K562 (cell line): ENCODE results near the gene SIGLEC9. TPM values are rescaled to one million over a fixed set of nuclear protein-coding genes. Genes with fewer than 3 reads are reported as not detected.
A peak's percentile ranks its signal among the peaks of the same experiment; 100 is the strongest.

Experiments used
- ATF6 ChIP-seq: sonication (generic); formaldehyde crosslinking; IDR thresholded peaks from 2 replicates; pipeline ENCODE4 v1.4.0; 2020; ENCODE audit warnings: mild to moderate bottlenecking, missing genetic modification reagents
- MGA ChIP-seq: fragments of 450-650 bp; IDR thresholded peaks from 2 replicates; pipeline ENCODE4 v1.6.1; 2016; ENCODE audit warnings: mild to moderate bottlenecking, moderate library complexity
- NFIC ChIP-seq: fragments of 450-650 bp; IDR thresholded peaks from 2 replicates; pipeline ENCODE4 v1.6.1; 2017; ENCODE audit warnings: mild to moderate bottlenecking, inconsistent platforms
- SMARCA5 ChIP-seq: fragments of 450-650 bp; IDR thresholded peaks from 2 replicates; pipeline ENCODE4 v1.6.1; 2016
- SMARCC2 ChIP-seq: fragments of 450-650 bp; IDR thresholded peaks from 2 replicates; pipeline ENCODE4 v1.6.1; 2017; ENCODE audit warnings: antibody characterized with exemption, moderate library complexity, mild to moderate bottlenecking, low read depth
- SNAPC5 ChIP-seq: fragments of 250-450 bp; sonication (Bioruptor Pico); IDR thresholded peaks from 2 replicates; pipeline ENCODE4 v1.8.0; 2021; ENCODE audit warnings: moderate library complexity, mild to moderate bottlenecking, inconsistent platforms
- ZBTB34 ChIP-seq: fragments of 250-450 bp; sonication (Bioruptor Pico); IDR thresholded peaks from 2 replicates; pipeline ENCODE4 v1.8.0; 2021; ENCODE audit warnings: mild to moderate bottlenecking, moderate library complexity
- ZC3H8 ChIP-seq: fragments of 450-650 bp; IDR thresholded peaks from 2 replicates; pipeline ENCODE4 v1.6.1; 2017
- ZNF143 ChIP-seq: sonication (generic); formaldehyde crosslinking; IDR thresholded peaks from 2 replicates; pipeline ENCODE4 v1.9.0; 2022; ENCODE audit warnings: mild to moderate bottlenecking, missing genetic modification reagents
- ZNF395 ChIP-seq: fragments of 200-800 bp; sonication (Bioruptor generic); IDR thresholded peaks from 2 replicates; pipeline ENCODE4 v1.6.1; 2017; ENCODE audit warnings: missing genetic modification characterization, missing compliant biosample characterization
- polyA plus RNA-seq, 8 experiments: library from polyadenylated mRNA; depleted of rRNA in 4 of 8; stranded (reverse) in 5 of 8; unstranded in 3 of 8; fragments of >200 nt; fragmentation: Nextera tagmentation in 2 of 8; fragmentation: Illumina TruSeq in 1 of 8; extraction: Ambion mirVana in 2 of 8; extraction: Trizol in 1 of 8; gene quantifications; 2 replicates each; pipeline versions ENCODE4 v1.2.1 to v1.2.3, GENCODE V29; 2011 to 2014; ENCODE audit warnings: inconsistent platforms in 1 of 8, missing spikeins in 1 of 8
- total RNA-seq, 7 experiments: library from RNA; depleted of rRNA in 6 of 7; stranded (reverse); fragments of >200 nt in 6 of 7; fragmentation: Illumina TruSeq in 2 of 7; extraction: Trizol in 2 of 7; gene quantifications; 2 replicates each; pipeline versions ENCODE4 v1.2.1 to v1.2.3, GENCODE V29; 2011 to 2021; ENCODE audit warnings: low replicate concordance in 1 of 7

SIGLEC9 gene
- total and polyA plus RNA-seq, 9 of the 15 experiments (the other 6 are each of a cell fraction or from before 2014, with no cell fraction given) = 0.09 to 0.34 (median 0.22) TPM; not detected in 4

- peak; percentile 55 for TF ChIP-seq MGA
- no peak for TF ChIP-seq SNAPC5 (CRISPR knock-in tag)
- TF ChIP-seq NFIC = 0 out of 2 replicates have a peak, but pooled peaks have one; percentile 5
- no peak for TF ChIP-seq ZNF143 (CRISPR knock-in tag)
- TF ChIP-seq ATF6 (CRISPR knock-in tag) = no peak
- no peak for TF ChIP-seq ZC3H8
- no peak for TF ChIP-seq ZBTB34 (CRISPR knock-in tag)
- no peak for TF ChIP-seq ZNF395 (CRISPR knock-in tag)
- TF ChIP-seq SMARCC2 = no peak
- no peak for TF ChIP-seq SMARCA5
These were observed 7.3 kb downstream of the SIGLEC9 start (continued) for GRCh38 chr19:51131780-51132680.
